Measurements from ENCODE around the gene KLK4. TPM values are rescaled to one million over a fixed set of nuclear protein-coding genes. Genes with fewer than 3 reads are reported as not detected.

The KLK4 gene
- total and polyA plus RNA-seq, 2 experiments from 2014 or later = 0.33 TPM; not detected in 1

DNA sequence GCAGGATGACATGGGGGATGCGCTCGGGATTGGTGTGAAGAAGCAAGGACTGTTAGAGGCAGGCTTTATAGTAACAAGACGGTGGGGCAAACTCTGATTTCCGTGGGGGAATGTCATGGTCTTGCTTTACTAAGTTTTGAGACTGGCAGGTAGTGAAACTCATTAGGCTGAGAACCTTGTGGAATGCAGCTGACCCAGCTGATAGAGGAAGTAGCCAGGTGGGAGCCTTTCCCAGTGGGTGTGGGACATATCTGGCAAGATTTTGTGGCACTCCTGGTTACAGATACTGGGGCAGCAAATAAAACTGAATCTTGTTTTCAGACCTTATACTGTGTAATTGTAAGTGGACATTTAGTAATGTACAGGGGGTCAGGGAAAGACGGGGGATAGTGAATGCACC is 31.0 kb downstream of the KLK4 start:
- H3K4me3 ChIP-seq = no peak overlapping the region
- no peaks in the 10 kb centered on the region for H3K9me3 ChIP-seq (ENCODE audit: low read depth)
- no peaks in the 10 kb centered on the region for H3K4me1 ChIP-seq (ENCODE audit: insufficient read depth)
- no peaks in the 10 kb centered on the region for H4K20me1 ChIP-seq (ENCODE audit: insufficient read depth, poor library complexity, severe bottlenecking)
- H3K27me3 ChIP-seq = peaks cover 20% of the 10 kb centered on the region
- 74% methylated on average over 5 of the region's 5 CpGs for WGBS (ENCODE audit: low lambda C conversion rate, missing lambda C conversion rate)
- H3K4me2 ChIP-seq = no peak overlapping the region
- H3K9me2 ChIP-seq (replicated peaks; ENCODE audit: insufficient read depth) = no peaks in the 10 kb centered on the region
- H3K79me2 ChIP-seq = no peaks in the 10 kb centered on the region
- DNase-seq (ENCODE audit: low spot score) = no peak
- no peak overlapping the region for H3K27ac ChIP-seq
- no peak overlapping the region for H2AFZ ChIP-seq
- no peaks in the 10 kb centered on the region for H3K36me3 ChIP-seq (replicated peaks; ENCODE audit: insufficient read depth, low read depth)
- no peak for TF ChIP-seq EZH2 (IDR thresholded peaks at IDR 0.05; ENCODE audit: borderline replicate concordance)

DNA sequence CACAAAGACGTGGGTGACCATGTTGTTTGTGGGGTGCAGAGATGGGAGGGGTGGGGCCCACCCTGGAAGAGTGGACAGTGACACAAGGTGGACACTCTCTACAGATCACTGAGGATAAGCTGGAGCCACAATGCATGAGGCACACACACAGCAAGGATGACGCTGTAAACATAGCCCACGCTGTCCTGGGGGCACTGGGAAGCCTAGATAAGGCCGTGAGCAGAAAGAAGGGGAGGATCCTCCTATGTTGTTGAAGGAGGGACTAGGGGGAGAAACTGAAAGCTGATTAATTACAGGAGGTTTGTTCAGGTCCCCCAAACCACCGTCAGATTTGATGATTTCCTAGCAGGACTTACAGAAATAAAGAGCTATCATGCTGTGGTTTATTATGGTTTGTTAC is 32.3 kb downstream of the KLK4 start:
- Histone ChIP-seq H4K20me1 (ENCODE audit: insufficient read depth, poor library complexity, severe bottlenecking) (no peaks in the 10 kb centered on the region), H2AFZ (no peak overlapping the region), H3K9me3 (ENCODE audit: low read depth) (no peaks in the 10 kb centered on the region), H3K4me1 (ENCODE audit: insufficient read depth) (no peaks in the 10 kb centered on the region), H3K9me2 (replicated peaks; ENCODE audit: insufficient read depth) (no peaks in the 10 kb centered on the region), H3K79me2 (no peaks in the 10 kb centered on the region), H3K27ac (no peak overlapping the region), H3K4me3 (no peak overlapping the region), H3K27me3 (peaks cover 34% of the 10 kb centered on the region), H3K36me3 (replicated peaks; ENCODE audit: insufficient read depth, low read depth) (no peaks in the 10 kb centered on the region), H3K4me2 (no peak overlapping the region)
- WGBS (ENCODE audit: low lambda C conversion rate, missing lambda C conversion rate) = 74% methylated on average over 5 of the region's 5 CpGs
- TF ChIP-seq, protein P1, sequence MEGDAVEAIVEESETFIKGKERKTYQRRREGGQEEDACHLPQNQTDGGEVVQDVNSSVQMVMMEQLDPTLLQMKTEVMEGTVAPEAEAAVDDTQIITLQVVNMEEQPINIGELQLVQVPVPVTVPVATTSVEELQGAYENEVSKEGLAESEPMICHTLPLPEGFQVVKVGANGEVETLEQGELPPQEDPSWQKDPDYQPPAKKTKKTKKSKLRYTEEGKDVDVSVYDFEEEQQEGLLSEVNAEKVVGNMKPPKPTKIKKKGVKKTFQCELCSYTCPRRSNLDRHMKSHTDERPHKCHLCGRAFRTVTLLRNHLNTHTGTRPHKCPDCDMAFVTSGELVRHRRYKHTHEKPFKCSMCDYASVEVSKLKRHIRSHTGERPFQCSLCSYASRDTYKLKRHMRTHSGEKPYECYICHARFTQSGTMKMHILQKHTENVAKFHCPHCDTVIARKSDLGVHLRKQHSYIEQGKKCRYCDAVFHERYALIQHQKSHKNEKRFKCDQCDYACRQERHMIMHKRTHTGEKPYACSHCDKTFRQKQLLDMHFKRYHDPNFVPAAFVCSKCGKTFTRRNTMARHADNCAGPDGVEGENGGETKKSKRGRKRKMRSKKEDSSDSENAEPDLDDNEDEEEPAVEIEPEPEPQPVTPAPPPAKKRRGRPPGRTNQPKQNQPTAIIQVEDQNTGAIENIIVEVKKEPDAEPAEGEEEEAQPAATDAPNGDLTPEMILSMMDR (IDR thresholded peaks at IDR 0.05; ENCODE audit: poor library complexity) = no peak
- TF ChIP-seq EZH2 (IDR thresholded peaks at IDR 0.05; ENCODE audit: borderline replicate concordance) (no peak), EZH2phosphoT487 (IDR thresholded peaks at IDR 0.05; ENCODE audit: low read depth, severe bottlenecking, unreplicated experiment) (no peak)
- DNase-seq (ENCODE audit: low spot score) = no peak

DNA sequence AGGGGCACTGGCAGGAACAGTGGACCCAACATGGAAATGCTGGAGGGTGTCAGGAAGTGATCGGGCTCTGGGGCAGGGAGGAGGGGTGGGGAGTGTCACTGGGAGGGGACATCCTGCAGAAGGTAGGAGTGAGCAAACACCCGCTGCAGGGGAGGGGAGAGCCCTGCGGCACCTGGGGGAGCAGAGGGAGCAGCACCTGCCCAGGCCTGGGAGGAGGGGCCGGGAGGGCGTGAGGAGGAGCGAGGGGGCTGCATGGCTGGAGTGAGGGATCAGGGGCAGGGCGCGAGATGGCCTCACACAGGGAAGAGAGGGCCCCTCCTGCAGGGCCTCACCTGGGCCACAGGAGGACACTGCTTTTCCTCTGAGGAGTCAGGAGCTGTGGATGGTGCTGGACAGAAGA is 33.9 kb downstream of the KLK4 start:
- DNase-seq (ENCODE audit: low spot score) = no peak
- Histone ChIP-seq H2AFZ (no peak overlapping the region), H3K79me2 (no peaks in the 10 kb centered on the region), H3K27ac (no peak overlapping the region), H3K4me3 (no peak overlapping the region), H3K9me2 (replicated peaks; ENCODE audit: insufficient read depth) (no peaks in the 10 kb centered on the region), H3K4me2 (no peak overlapping the region), H4K20me1 (ENCODE audit: insufficient read depth, poor library complexity, severe bottlenecking) (no peaks in the 10 kb centered on the region), H3K27me3 (peaks cover 29% of the 10 kb centered on the region), H3K9me3 (ENCODE audit: low read depth) (no peaks in the 10 kb centered on the region), H3K36me3 (replicated peaks; ENCODE audit: insufficient read depth, low read depth) (no peaks in the 10 kb centered on the region), H3K4me1 (ENCODE audit: insufficient read depth) (no peaks in the 10 kb centered on the region)
- WGBS (ENCODE audit: low lambda C conversion rate, missing lambda C conversion rate) = 57% methylated on average over 4 of the region's 8 CpGs
- TF ChIP-seq EZH2 (IDR thresholded peaks at IDR 0.05; ENCODE audit: borderline replicate concordance) (no peak), EZH2phosphoT487 (IDR thresholded peaks at IDR 0.05; ENCODE audit: low read depth, severe bottlenecking, unreplicated experiment) (no peak)
- TF ChIP-seq, protein P1 (IDR thresholded peaks at IDR 0.05; ENCODE audit: poor library complexity) = no peak

DNA sequence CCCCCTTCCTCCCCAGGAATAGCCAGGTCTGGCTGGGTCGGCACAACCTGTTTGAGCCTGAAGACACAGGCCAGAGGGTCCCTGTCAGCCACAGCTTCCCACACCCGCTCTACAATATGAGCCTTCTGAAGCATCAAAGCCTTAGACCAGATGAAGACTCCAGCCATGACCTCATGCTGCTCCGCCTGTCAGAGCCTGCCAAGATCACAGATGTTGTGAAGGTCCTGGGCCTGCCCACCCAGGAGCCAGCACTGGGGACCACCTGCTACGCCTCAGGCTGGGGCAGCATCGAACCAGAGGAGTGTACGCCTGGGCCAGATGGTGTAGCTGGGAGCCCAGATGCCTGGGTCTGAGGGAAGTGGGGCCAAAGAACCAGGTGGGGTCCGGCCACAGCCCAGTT is 34.7 kb downstream of the KLK4 start:
- H3K27me3 ChIP-seq = peaks cover 25% of the 10 kb centered on the region
- TF ChIP-seq, protein P1 (IDR thresholded peaks at IDR 0.05; ENCODE audit: poor library complexity) = no peak
- TF ChIP-seq EZH2 (IDR thresholded peaks at IDR 0.05; ENCODE audit: borderline replicate concordance) (no peak), EZH2phosphoT487 (IDR thresholded peaks at IDR 0.05; ENCODE audit: low read depth, severe bottlenecking, unreplicated experiment) (no peak)
- no peaks in the 10 kb centered on the region for H4K20me1 ChIP-seq (ENCODE audit: insufficient read depth, poor library complexity, severe bottlenecking)
- no peaks in the 10 kb centered on the region for H3K9me2 ChIP-seq (replicated peaks; ENCODE audit: insufficient read depth)
- H3K79me2 ChIP-seq = no peaks in the 10 kb centered on the region
- H3K4me2 ChIP-seq = no peak overlapping the region
- no peak overlapping the region for H3K27ac ChIP-seq
- 80% methylated on average over 7 of the region's 7 CpGs for WGBS (ENCODE audit: low lambda C conversion rate, missing lambda C conversion rate)
- no peak overlapping the region for H3K4me3 ChIP-seq
- no peaks in the 10 kb centered on the region for H3K36me3 ChIP-seq (replicated peaks; ENCODE audit: insufficient read depth, low read depth)
- no peaks in the 10 kb centered on the region for H3K4me1 ChIP-seq (ENCODE audit: insufficient read depth)
- H2AFZ ChIP-seq = no peak overlapping the region
- H3K9me3 ChIP-seq (ENCODE audit: low read depth) = no peaks in the 10 kb centered on the region
- no peak for DNase-seq (ENCODE audit: low spot score)

Data from hepatocyte (in vitro differentiated cells).